GM12892 (cell line): ENCODE results near the gene AFF3.

ENCODE experiments used
- POLR2A ChIP-seq: IDR thresholded peaks from 2 replicates; pipeline ENCODE4 v1.6.1; 2011; ENCODE audit warnings: low read depth, low read length, control low read depth
- POLR2AphosphoS5 ChIP-seq: IDR thresholded peaks from 2 replicates; pipeline ENCODE4 v1.6.1; 2011; ENCODE audit warnings: low read depth, low read length, control low read depth
- TAF1 ChIP-seq: IDR thresholded peaks from 2 replicates; pipeline ENCODE4 v1.6.1; 2011; ENCODE audit warnings: low read depth, mild to moderate bottlenecking, control low read depth, low read length, borderline replicate concordance

GRCh38 chr2:99922664-99923063 is 219.7 kb downstream of the AFF3 start:
- TF ChIP-seq POLR2A (no peak), POLR2AphosphoS5 (no peak), TAF1 (no peak)
